CD4-positive, alpha-beta T cell (primary cell): ENCODE measurements around the gene ZNF787. TPM values are rescaled to one million over a fixed set of nuclear protein-coding genes. Genes with fewer than 3 reads are reported as not detected.

Source experiments
- ATAC-seq: fragments of 200-7000 bp; cut with Tn5 transposase; one replicate; pipeline ENCODE4 v1.10.0; 2022; ENCODE audit warnings: mild to moderate bottlenecking; ENCODE audit not compliant: poor library complexity
- CTCF ChIA-PET: fragments of 350-600 bp; sonication (Branson Sonifier 250); formaldehyde crosslinking; loops from one replicate; lab custom pipeline; 2021; ENCODE audit warnings: antibody characterized with exemption, inconsistent platforms; lab: Charles Lee
- POLR2A ChIA-PET: fragments of 350-600 bp; sonication (Branson Sonifier 250); formaldehyde crosslinking; loops from one replicate; lab custom pipeline; 2021; ENCODE audit warnings: antibody characterized with exemption, inconsistent platforms; lab: Charles Lee
- DNase-seq, 14 experiments: peaks; one replicate each; pipeline ENCODE4 v3.0.0-alpha.2; 2013 to 2020; ENCODE audit warnings: mixed read lengths in 2 of 14
- H3K27ac ChIP-seq, 2 donors: one replicate each; pipeline versions ENCODE4 v1.5.1 to v1.7.0; 2013; ENCODE audit warnings: low read length in 2 of 2, low read depth in 1 of 2, mild to moderate bottlenecking in 1 of 2
- H3K27me3 ChIP-seq, 2 experiments: 1 replicate in 1 of 2; 2 replicates in 1 of 2; pipeline versions ENCODE4 v1.6.1 to v1.7.0; 2013; ENCODE audit warnings: low read length in 2 of 2, control low read depth in 1 of 2, mild to moderate bottlenecking in 1 of 2, moderate library complexity in 1 of 2; ENCODE audit not compliant: insufficient read depth in 2 of 2, control insufficient read depth in 1 of 2
- H3K36me3 ChIP-seq: one replicate; pipeline ENCODE4 v1.6.1; 2013; ENCODE audit warnings: low read length, control low read depth; ENCODE audit not compliant: insufficient read depth
- H3K4me1 ChIP-seq: one replicate; pipeline ENCODE4 v1.6.1; 2013; ENCODE audit warnings: low read length, control low read depth; ENCODE audit not compliant: insufficient read depth
- H3K4me3 ChIP-seq: one replicate; pipeline ENCODE4 v1.5.1; 2013; ENCODE audit warnings: mild to moderate bottlenecking, low read length, moderate library complexity
- H3K9me3 ChIP-seq, 2 experiments: 1 replicate in 1 of 2; 2 replicates in 1 of 2; pipeline versions ENCODE4 v1.6.1 to v1.7.0; 2013; ENCODE audit warnings: low read length in 2 of 2, mild to moderate bottlenecking in 2 of 2, control low read depth in 1 of 2, moderate library complexity in 1 of 2; ENCODE audit not compliant: control insufficient read depth in 1 of 2, insufficient read depth in 1 of 2
- H3K27ac Mint-ChIP-seq: one replicate; pipeline ENCODE4 v1.8.0; 2020; ENCODE audit warnings: mixed read lengths
- H3K27me3 Mint-ChIP-seq: one replicate; pipeline ENCODE4 v1.8.0; 2021; ENCODE audit warnings: mixed read lengths
- H3K36me3 Mint-ChIP-seq: one replicate; pipeline ENCODE4 v1.8.0; 2021; ENCODE audit warnings: low read depth, mixed read lengths
- H3K4me1 Mint-ChIP-seq: one replicate; pipeline ENCODE4 v1.8.0; 2021; ENCODE audit warnings: low read depth, mixed read lengths
- H3K4me3 Mint-ChIP-seq: one replicate; pipeline ENCODE4 v1.8.0; 2020; ENCODE audit warnings: mild to moderate bottlenecking, mixed read lengths
- H3K9me3 Mint-ChIP-seq: one replicate; pipeline ENCODE4 v1.8.0; 2020; ENCODE audit warnings: mixed read lengths
- CTCF ChIP-seq: fragments of 200-600 bp; IDR thresholded peaks from one replicate; pipeline ENCODE4 v1.8.0; 2022; ENCODE audit warnings: antibody characterized with exemption, mild to moderate bottlenecking
- intact Hi-C, 2 experiments: fragments of 100-400 bp; cut with DNase I in 1 of 2; cut with micrococcal nuclease in 1 of 2; formaldehyde crosslinking; loops; one replicate each; pipeline versions ENCODE4 v1.15.1 to v1.9.0; 2023 to 2025; cut with DNase I, micrococcal nuclease
- total RNA-seq, 174 experiments: library from RNA in 2 of 174; stranded (reverse) in 2 of 174; gene quantifications; one replicate each; pipeline ENCODE4 v1.2.3 and lab custom pipeline; 2021 to 2026

The ZNF787 gene
- total RNA-seq, 2 experiments from 2014 or later = 11.4 to 11.5 TPM

GRCh38 chr19:56140583-56141416 is 19.7 kb upstream of the ZNF787 start, which contains the start of gene ZNF444:
ZNF444 (plus strand) TSS chr19:56141287; CDS start chr19:56146912, 5,625 bp downstream.
- H3K36me3 Mint-ChIP-seq = peaks cover 11% of the 10 kb centered on the region
- H3K27me3 ChIP-seq = no peaks in the 10 kb centered on the region
- no peaks in the 10 kb centered on the region for H3K27me3 Mint-ChIP-seq
- peak; percentile 98 to 100 (median 99) for DNase-seq
- intact Hi-C loops = loop anchor here (1.0 to 10.0 kb wide), 5 partner anchors 19 to 454 kb away; partner anchors contain the start of genes ZNF787 (in 2 of the 2), ZSCAN5A (in 2 of the 2) and ZNF71 (in 1 of the 2)
- ATAC-seq = peak; percentile 83
- peaks cover 4% of the 10 kb centered on the region for H3K36me3 ChIP-seq
- no peaks in the 10 kb centered on the region for H3K9me3 ChIP-seq
- CTCF ChIA-PET = interaction anchor here (0.6 to 1.2 kb wide), 2 partner anchors 36 to 169 kb away, joined by 3 to 4 read pairs; no protein-coding TSS in a partner anchor
- peak within 1 kb of the TSS; percentile 96 for H3K4me3 Mint-ChIP-seq
- POLR2A ChIA-PET = interaction anchor here (1.0 to 3.0 kb wide), 7 partner anchors 14 to 174 kb away, joined by 3 to 37 read pairs (median 8); partner anchors contain the start of genes ZNF787 and ZSCAN5A
- no peak for TF ChIP-seq CTCF
- peak within 1 kb of the TSS; percentile 70 for H3K4me3 ChIP-seq
- H3K4me1 ChIP-seq = peaks cover 35% of the 10 kb centered on the region
- H3K9me3 Mint-ChIP-seq = no peaks in the 10 kb centered on the region
- H3K27ac Mint-ChIP-seq = peak within 1 kb of the TSS; percentile 85
- peak within 1 kb of the TSS; percentile 74 to 78 for H3K27ac ChIP-seq
- H3K4me1 Mint-ChIP-seq = peaks cover 37% of the 10 kb centered on the region

- Histone ChIP-seq H3K36me3 (peaks cover 4% of the 10 kb centered on the region), H3K27ac (peak overlapping the region; percentile 74 to 78), H3K27me3 (no peaks in the 10 kb centered on the region), H3K4me1 (peaks cover 35% of the 10 kb centered on the region), H3K9me3 (no peaks in the 10 kb centered on the region), H3K4me3 (peak overlapping the region; percentile 70)
- no peak for TF ChIP-seq CTCF
- Mint-ChIP-seq H3K27ac (peak overlapping the region; percentile 85), H3K36me3 (peaks cover 11% of the 10 kb centered on the region), H3K4me1 (peaks cover 37% of the 10 kb centered on the region), H3K27me3 (no peaks in the 10 kb centered on the region), H3K9me3 (no peaks in the 10 kb centered on the region), H3K4me3 (peak overlapping the region; percentile 96)
- intact Hi-C loops = loop anchor here in 1 of 2 experiments (5.0 to 10.0 kb wide), 2 partner anchors 33 to 455 kb away; partner anchors contain the start of gene ZNF71
- ATAC-seq (no peak), DNase-seq (peak in 2 of 14 experiments; percentile 24 to 33)
- ChIA-PET POLR2A (interaction anchor here (1.0 to 3.0 kb wide), 6 partner anchors 13 to 175 kb away, joined by 3 to 37 read pairs (median 10); partner anchors contain the start of genes ZNF787 and ZSCAN5A), CTCF (interaction anchor here (1.2 kb wide), 1 partner anchor 35 kb away, joined by 3 read pairs; no protein-coding TSS in a partner anchor)
These were observed 18.9 kb upstream of the ZNF787 start for GRCh38 chr19:56139847-56140582.

GRCh38 chr19:56138069-56138468 is 17.0 kb upstream of the ZNF787 start:
- peaks cover 24% of the 10 kb centered on the region for H3K4me1 ChIP-seq
- TF ChIP-seq CTCF = no peak
- Mint-ChIP-seq H3K4me3 (no peak overlapping the region), H3K9me3 (no peaks in the 10 kb centered on the region), H3K36me3 (peaks cover 7% of the 10 kb centered on the region), H3K27ac (no peak overlapping the region), H3K4me1 (peaks cover 31% of the 10 kb centered on the region), H3K27me3 (no peaks in the 10 kb centered on the region)
- intact Hi-C loops = no loop called here
- no peaks in the 10 kb centered on the region for H3K27me3 ChIP-seq
- no peak for ATAC-seq
- no peak overlapping the region for H3K27ac ChIP-seq
- H3K4me3 ChIP-seq = no peak overlapping the region
- POLR2A ChIA-PET = interaction anchor here (1.2 to 1.3 kb wide), 2 partner anchors 13 to 16 kb away, joined by 3 to 4 read pairs; no protein-coding TSS in a partner anchor
- DNase-seq = no peak
- CTCF ChIA-PET = no interaction called here
- H3K9me3 ChIP-seq = no peaks in the 10 kb centered on the region
- peaks cover 4% of the 10 kb centered on the region for H3K36me3 ChIP-seq
